Measurements from ENCODE around the gene RAB32. TPM values are rescaled to one million over a fixed set of nuclear protein-coding genes. Genes with fewer than 3 reads are reported as not detected.

The RAB32 gene
- under 1 TPM in 1 of 2 experiments, not detected in 1; 0.51 TPM for total RNA-seq
- 0.53 TPM for polyA plus RNA-seq

- CTCF ChIA-PET, result no interaction called here
- Histone ChIP-seq H3K9me3 (ENCODE audit: low read length) (no peaks in the 10 kb centered on the region), H3K4me1 (ENCODE audit: insufficient read depth, low read length) (no peaks in the 10 kb centered on the region), H3K27me3 (ENCODE audit: insufficient read depth, low read length, poor library complexity, severe bottlenecking) (no peaks in the 10 kb centered on the region), H3K4me3 (ENCODE audit: low read length) (no peak within 1 kb of the TSS), H3K27ac (ENCODE audit: low read depth, low read length) (peak within 1 kb of the TSS; percentile 36), H3K36me3 (ENCODE audit: insufficient read depth, low read length) (no peaks in the 10 kb centered on the region)
- peak within 1 kb of the TSS in 4 of 7 donors; percentile 33 to 74 (median 42) for H3K4me3 Mint-ChIP-seq
- POLR2A ChIA-PET, result no interaction called here
- H3K4me1 Mint-ChIP-seq, result peaks cover 0 to 8% (median 3%) of the 10 kb centered on the region in 3 donors
- peaks cover 12 to 25% of the 10 kb centered on the region in 2 donors for H3K27me3 Mint-ChIP-seq
- H3K27ac Mint-ChIP-seq, result no peak within 1 kb of the TSS
- peak in 1 of 5 donors; percentile 5 for DNase-seq
- peaks cover 0 to 12% (median 6%) of the 10 kb centered on the region in 5 donors for H3K9me3 Mint-ChIP-seq
- no peaks in the 10 kb centered on the region for H3K36me3 Mint-ChIP-seq
These were observed at the start of gene RAB32 for GRCh38 chr6:146543211-146543939. Gene RAB32, plus strand, starts transcription at chr6:146543833. Its CDS starts 39 bp downstream, at chr6:146543872.

GRCh38 chr6:146498309-146498708 is 45.3 kb upstream of the RAB32 start:
- H3K27me3 ChIP-seq (ENCODE audit: insufficient read depth, low read length, poor library complexity, severe bottlenecking), result no peaks in the 10 kb centered on the region
- no peak for DNase-seq
- Mint-ChIP-seq H3K4me3 (no peak overlapping the region), H3K9me3 (peaks cover 0 to 3% (median 0%) of the 10 kb centered on the region in 5 donors), H3K36me3 (no peaks in the 10 kb centered on the region), H3K27me3 (no peaks in the 10 kb centered on the region), H3K27ac (no peak overlapping the region), H3K4me1 (no peaks in the 10 kb centered on the region)
- POLR2A ChIA-PET, result no interaction called here
- no peak overlapping the region for H3K4me3 ChIP-seq (ENCODE audit: low read length)
- CTCF ChIA-PET, result no interaction called here
- no peaks in the 10 kb centered on the region for H3K4me1 ChIP-seq (ENCODE audit: insufficient read depth, low read length)
- H3K9me3 ChIP-seq (ENCODE audit: low read length), result no peaks in the 10 kb centered on the region
- no peak overlapping the region for H3K27ac ChIP-seq (ENCODE audit: low read depth, low read length)
- H3K36me3 ChIP-seq (ENCODE audit: insufficient read depth, low read length), result no peaks in the 10 kb centered on the region

GRCh38 chr6:146503096-146503495 is 40.5 kb upstream of the RAB32 start:
- no peaks in the 10 kb centered on the region for H3K27me3 Mint-ChIP-seq
- no peak overlapping the region for H3K27ac ChIP-seq (ENCODE audit: low read depth, low read length)
- no peaks in the 10 kb centered on the region for H3K4me1 Mint-ChIP-seq
- no peak overlapping the region for H3K4me3 Mint-ChIP-seq
- no peak for DNase-seq
- H3K4me3 ChIP-seq (ENCODE audit: low read length), result no peak overlapping the region
- no peaks in the 10 kb centered on the region for H3K36me3 ChIP-seq (ENCODE audit: insufficient read depth, low read length)
- no peak overlapping the region for H3K27ac Mint-ChIP-seq
- ChIA-PET POLR2A (no interaction called here), CTCF (no interaction called here)
- no peaks in the 10 kb centered on the region for H3K27me3 ChIP-seq (ENCODE audit: insufficient read depth, low read length, poor library complexity, severe bottlenecking)
- H3K9me3 Mint-ChIP-seq, result peaks cover 0 to 3% (median 0%) of the 10 kb centered on the region in 5 donors
- H3K9me3 ChIP-seq (ENCODE audit: low read length), result no peaks in the 10 kb centered on the region
- no peaks in the 10 kb centered on the region for H3K4me1 ChIP-seq (ENCODE audit: insufficient read depth, low read length)
- H3K36me3 Mint-ChIP-seq, result no peaks in the 10 kb centered on the region

- no peaks in the 10 kb centered on the region for H3K36me3 ChIP-seq (ENCODE audit: insufficient read depth, low read length)
- no peak overlapping the region for H3K4me3 Mint-ChIP-seq
- POLR2A ChIA-PET, result no interaction called here
- H3K9me3 Mint-ChIP-seq, result peaks cover 0 to 5% (median 0%) of the 10 kb centered on the region in 5 donors
- no peaks in the 10 kb centered on the region for H3K4me1 Mint-ChIP-seq
- no peak overlapping the region for H3K27ac Mint-ChIP-seq
- no peaks in the 10 kb centered on the region for H3K4me1 ChIP-seq (ENCODE audit: insufficient read depth, low read length)
- no peaks in the 10 kb centered on the region for H3K9me3 ChIP-seq (ENCODE audit: low read length)
- H3K27me3 ChIP-seq (ENCODE audit: insufficient read depth, low read length, poor library complexity, severe bottlenecking), result no peaks in the 10 kb centered on the region
- H3K27ac ChIP-seq (ENCODE audit: low read depth, low read length), result no peak overlapping the region
- no peaks in the 10 kb centered on the region for H3K27me3 Mint-ChIP-seq
- H3K4me3 ChIP-seq (ENCODE audit: low read length), result no peak overlapping the region
- CTCF ChIA-PET, result no interaction called here
- no peaks in the 10 kb centered on the region for H3K36me3 Mint-ChIP-seq
- DNase-seq, result no peak
These were observed 28.4 kb upstream of the RAB32 start for GRCh38 chr6:146515212-146515611.

GRCh38 chr6:146526192-146526591 is 17.4 kb upstream of the RAB32 start:
- H3K4me1 Mint-ChIP-seq, result no peaks in the 10 kb centered on the region
- no peak overlapping the region for H3K27ac Mint-ChIP-seq
- peaks cover 0 to 16% (median 8%) of the 10 kb centered on the region in 5 donors for H3K9me3 Mint-ChIP-seq
- POLR2A ChIA-PET, result no interaction called here
- Histone ChIP-seq H3K27me3 (ENCODE audit: insufficient read depth, low read length, poor library complexity, severe bottlenecking) (no peaks in the 10 kb centered on the region), H3K36me3 (ENCODE audit: insufficient read depth, low read length) (no peaks in the 10 kb centered on the region), H3K4me3 (ENCODE audit: low read length) (no peak overlapping the region), H3K4me1 (ENCODE audit: insufficient read depth, low read length) (no peaks in the 10 kb centered on the region), H3K27ac (ENCODE audit: low read depth, low read length) (no peak overlapping the region), H3K9me3 (ENCODE audit: low read length) (no peaks in the 10 kb centered on the region)
- no peak overlapping the region for H3K4me3 Mint-ChIP-seq
- H3K36me3 Mint-ChIP-seq, result no peaks in the 10 kb centered on the region
- CTCF ChIA-PET, result no interaction called here
- peaks cover 0 to 2% of the 10 kb centered on the region in 2 donors for H3K27me3 Mint-ChIP-seq
- no peak for DNase-seq

GRCh38 chr6:146532702-146533101 is 10.9 kb upstream of the RAB32 start:
- Mint-ChIP-seq H3K36me3 (no peaks in the 10 kb centered on the region), H3K4me1 (no peaks in the 10 kb centered on the region), H3K9me3 (peaks cover 0 to 8% (median 3%) of the 10 kb centered on the region in 5 donors), H3K27ac (no peak overlapping the region), H3K4me3 (no peak overlapping the region), H3K27me3 (no peaks in the 10 kb centered on the region)
- POLR2A ChIA-PET, result no interaction called here
- Histone ChIP-seq H3K4me1 (ENCODE audit: insufficient read depth, low read length) (no peaks in the 10 kb centered on the region), H3K36me3 (ENCODE audit: insufficient read depth, low read length) (no peaks in the 10 kb centered on the region), H3K27me3 (ENCODE audit: insufficient read depth, low read length, poor library complexity, severe bottlenecking) (no peaks in the 10 kb centered on the region), H3K27ac (ENCODE audit: low read depth, low read length) (no peak overlapping the region), H3K4me3 (ENCODE audit: low read length) (no peak overlapping the region), H3K9me3 (ENCODE audit: low read length) (no peaks in the 10 kb centered on the region)
- no peak for DNase-seq
- CTCF ChIA-PET, result no interaction called here

GRCh38 chr6:146542881-146543210 is 787 bp upstream of the RAB32 start:
- H3K36me3 Mint-ChIP-seq, result no peaks in the 10 kb centered on the region

GRCh38 chr6:146543940-146544615 is 445 bp downstream of the RAB32 start:
- POLR2A ChIA-PET, result no interaction called here
- H3K4me1 ChIP-seq (ENCODE audit: insufficient read depth, low read length), result no peaks in the 10 kb centered on the region
- peaks cover 12 to 25% of the 10 kb centered on the region in 2 donors for H3K27me3 Mint-ChIP-seq
- no peaks in the 10 kb centered on the region for H3K27me3 ChIP-seq (ENCODE audit: insufficient read depth, low read length, poor library complexity, severe bottlenecking)
- H3K4me1 Mint-ChIP-seq, result peaks cover 0 to 8% (median 3%) of the 10 kb centered on the region in 3 donors
- H3K27ac ChIP-seq (ENCODE audit: low read depth, low read length), result peak overlapping the region; percentile 36
- H3K9me3 Mint-ChIP-seq, result peaks cover 0 to 12% (median 6%) of the 10 kb centered on the region in 5 donors
- H3K9me3 ChIP-seq (ENCODE audit: low read length), result no peaks in the 10 kb centered on the region
- no peak overlapping the region for H3K4me3 ChIP-seq (ENCODE audit: low read length)
- CTCF ChIA-PET, result no interaction called here
- peak overlapping the region in 4 of 7 donors; percentile 33 to 74 (median 42) for H3K4me3 Mint-ChIP-seq
- H3K36me3 Mint-ChIP-seq, result no peaks in the 10 kb centered on the region
- H3K36me3 ChIP-seq (ENCODE audit: insufficient read depth, low read length), result no peaks in the 10 kb centered on the region
- no peak for DNase-seq
- no peak overlapping the region for H3K27ac Mint-ChIP-seq

More at GRCh38 chr6:146542881-146543210, 787 bp upstream of the RAB32 start:
- Mint-ChIP-seq H3K27ac (no peak overlapping the region), H3K9me3 (peaks cover 0 to 12% (median 6%) of the 10 kb centered on the region in 5 donors), H3K27me3 (peaks cover 12 to 25% of the 10 kb centered on the region in 2 donors), H3K4me1 (peaks cover 0 to 8% (median 3%) of the 10 kb centered on the region in 3 donors), H3K4me3 (peak overlapping the region in 1 of 7 donors; percentile 28)
- no peaks in the 10 kb centered on the region for H3K36me3 ChIP-seq (ENCODE audit: insufficient read depth, low read length)
- CTCF ChIA-PET, result no interaction called here
- DNase-seq, result no peak
- POLR2A ChIA-PET, result no interaction called here
- H3K27me3 ChIP-seq (ENCODE audit: insufficient read depth, low read length, poor library complexity, severe bottlenecking), result no peaks in the 10 kb centered on the region
- H3K27ac ChIP-seq (ENCODE audit: low read depth, low read length), result peak overlapping the region; percentile 31
- H3K9me3 ChIP-seq (ENCODE audit: low read length), result no peaks in the 10 kb centered on the region
- H3K4me3 ChIP-seq (ENCODE audit: low read length), result no peak overlapping the region
- H3K4me1 ChIP-seq (ENCODE audit: insufficient read depth, low read length), result no peaks in the 10 kb centered on the region

All from CD8-positive, alpha-beta memory T cell (primary cell).